ENCODE data around the gene CD52.

DNA sequence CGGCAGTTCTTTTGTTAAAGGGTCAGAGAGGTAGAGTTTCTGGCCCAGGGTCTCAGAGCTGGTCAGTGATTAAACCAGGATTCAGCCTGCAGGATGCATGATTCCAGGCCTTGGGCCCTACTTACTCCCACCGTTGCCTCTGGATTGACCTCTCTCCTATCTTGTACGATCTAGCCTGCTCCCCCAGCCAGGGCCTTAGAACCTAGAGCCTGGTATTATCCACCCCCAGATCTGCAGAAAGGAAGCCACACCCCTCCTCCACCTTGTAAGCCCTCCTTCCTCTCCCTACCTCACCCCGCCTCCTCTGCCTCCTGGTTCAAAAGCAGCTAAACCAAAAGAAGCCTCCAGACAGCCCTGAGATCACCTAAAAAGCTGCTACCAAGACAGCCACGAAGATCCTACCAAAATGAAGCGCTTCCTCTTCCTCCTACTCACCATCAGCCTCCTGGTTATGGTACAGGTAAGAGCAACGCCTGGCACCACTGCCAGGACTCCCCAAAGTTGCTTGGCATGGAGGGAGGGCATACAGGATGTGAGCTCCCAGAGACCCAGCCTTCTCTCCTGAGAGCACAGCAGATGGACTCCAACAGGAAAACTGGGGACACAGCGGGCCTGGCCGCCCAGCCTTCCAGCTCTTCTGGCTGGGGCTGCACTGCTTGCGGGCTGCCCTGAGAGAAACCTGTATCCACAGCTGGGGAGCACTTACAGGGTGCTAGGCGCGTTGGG, at the start of gene CD52:
- TF ChIP-seq, protein P1, sequence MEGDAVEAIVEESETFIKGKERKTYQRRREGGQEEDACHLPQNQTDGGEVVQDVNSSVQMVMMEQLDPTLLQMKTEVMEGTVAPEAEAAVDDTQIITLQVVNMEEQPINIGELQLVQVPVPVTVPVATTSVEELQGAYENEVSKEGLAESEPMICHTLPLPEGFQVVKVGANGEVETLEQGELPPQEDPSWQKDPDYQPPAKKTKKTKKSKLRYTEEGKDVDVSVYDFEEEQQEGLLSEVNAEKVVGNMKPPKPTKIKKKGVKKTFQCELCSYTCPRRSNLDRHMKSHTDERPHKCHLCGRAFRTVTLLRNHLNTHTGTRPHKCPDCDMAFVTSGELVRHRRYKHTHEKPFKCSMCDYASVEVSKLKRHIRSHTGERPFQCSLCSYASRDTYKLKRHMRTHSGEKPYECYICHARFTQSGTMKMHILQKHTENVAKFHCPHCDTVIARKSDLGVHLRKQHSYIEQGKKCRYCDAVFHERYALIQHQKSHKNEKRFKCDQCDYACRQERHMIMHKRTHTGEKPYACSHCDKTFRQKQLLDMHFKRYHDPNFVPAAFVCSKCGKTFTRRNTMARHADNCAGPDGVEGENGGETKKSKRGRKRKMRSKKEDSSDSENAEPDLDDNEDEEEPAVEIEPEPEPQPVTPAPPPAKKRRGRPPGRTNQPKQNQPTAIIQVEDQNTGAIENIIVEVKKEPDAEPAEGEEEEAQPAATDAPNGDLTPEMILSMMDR (conservative IDR thresholded peaks at IDR 0.05), result no peak
- TF ChIP-seq EZH2 (IDR thresholded peaks at IDR 0.05; ENCODE audit: low read depth), result no peak

All from PC-9 (cell line).